IMR-90 (cell line): ENCODE data around the gene IQUB. TPM values are rescaled to one million over a fixed set of nuclear protein-coding genes. Genes with fewer than 3 reads are reported as not detected.

Experiments
- ATAC-seq: fragments of 200-7000 bp; cut with Tn5 transposase; 2 replicates; pipeline ENCODE4 v1.9.1; 2020; ENCODE audit warnings: low read depth, mild to moderate bottlenecking, moderate library complexity
- BruUV-seq: library from RNA; stranded (reverse); fragments of 400-500 nt; replicated peaks from 2 replicates; lab custom pipeline; 2021; lab: Mats Ljungman, UMichigan
- CTCF ChIA-PET: fragments of 300-600 bp; formaldehyde crosslinking; extraction: SDS; loops from one replicate; lab custom pipeline; 2021; ENCODE audit warnings: antibody characterized with exemption; lab: Yijun Ruan, JAX
- POLR2A ChIA-PET: fragments of 300-600 bp; sonication (Branson Sonifier 250); formaldehyde crosslinking; loops from one replicate; lab custom pipeline; 2022; ENCODE audit warnings: antibody characterized with exemption; ENCODE audit not compliant: unreplicated experiment; lab: Charles Lee
- DNase-seq: peaks from one replicate; pipeline ENCODE4 v3.0.0; 2013
- H2AFZ ChIP-seq: replicated peaks from 2 replicates; pipeline ENCODE3; 2013; ENCODE audit warnings: low read length, mild to moderate bottlenecking; ENCODE audit not compliant: poor library complexity
- H2AK5ac ChIP-seq: 2 replicates; pipeline ENCODE4 v1.6.1; 2013; ENCODE audit warnings: low read depth, low read length, inconsistent platforms
- H2AK9ac ChIP-seq: replicated peaks from 2 replicates; pipeline ENCODE3; 2013; ENCODE audit warnings: mild to moderate bottlenecking, low read depth, low read length, moderate library complexity; ENCODE audit not compliant: poor library complexity
- H2BK120ac ChIP-seq: 2 replicates; pipeline ENCODE4 v1.6.1; 2013; ENCODE audit warnings: low read depth, low read length, inconsistent platforms
- H2BK15ac ChIP-seq: 3 replicates; pipeline ENCODE4 v1.6.1; 2013; ENCODE audit warnings: low read depth, low read length, inconsistent platforms
- H2BK20ac ChIP-seq: 2 replicates; pipeline ENCODE4 v1.6.1; 2013; ENCODE audit warnings: low read depth, mild to moderate bottlenecking, inconsistent platforms, low read length, moderate library complexity
- H2BK5ac ChIP-seq: 2 replicates; pipeline ENCODE4 v1.6.1; 2013; ENCODE audit warnings: mild to moderate bottlenecking, low read depth, low read length, inconsistent platforms; ENCODE audit not compliant: poor library complexity, severe bottlenecking
- H3K14ac ChIP-seq: replicated peaks from 2 replicates; pipeline ENCODE4 v1.6.1; 2013; ENCODE audit warnings: low read depth, low read length, inconsistent platforms
- H3K18ac ChIP-seq: 2 replicates; pipeline ENCODE4 v1.6.1; 2013; ENCODE audit warnings: low read depth, low read length, control low read depth
- H3K23ac ChIP-seq: 2 replicates; pipeline ENCODE4 v1.6.1; 2013; ENCODE audit warnings: low read depth, low read length, inconsistent platforms
- H3K27ac ChIP-seq: 2 replicates; pipeline ENCODE4 v1.5.1; 2013; ENCODE audit warnings: mild to moderate bottlenecking, control low read depth, low read length; ENCODE audit not compliant: insufficient read depth
- H3K27me3 ChIP-seq: 2 replicates; pipeline ENCODE4 v1.6.1; 2013; ENCODE audit warnings: low read length; ENCODE audit not compliant: control insufficient read depth, insufficient read depth
- H3K36me3 ChIP-seq: 2 replicates; pipeline ENCODE4 v1.6.1; 2013; ENCODE audit warnings: low read length, mixed read lengths; ENCODE audit not compliant: control insufficient read depth, insufficient read depth
- H3K4ac ChIP-seq: 2 replicates; pipeline ENCODE4 v1.6.1; 2013; ENCODE audit warnings: low read depth, low read length, inconsistent platforms
- H3K4me1 ChIP-seq: 2 replicates; pipeline ENCODE4 v1.6.1; 2013; ENCODE audit warnings: low read length, mixed read lengths; ENCODE audit not compliant: control insufficient read depth, insufficient read depth
- H3K4me2 ChIP-seq: 2 replicates; pipeline ENCODE4 v1.6.1; 2013; ENCODE audit warnings: low read depth, mild to moderate bottlenecking, control low read depth, low read length, moderate library complexity
- H3K4me3 ChIP-seq: 2 replicates; pipeline ENCODE4 v1.5.1; 2013; ENCODE audit warnings: low read depth, mild to moderate bottlenecking, control low read depth, low read length, moderate library complexity; ENCODE audit not compliant: insufficient read depth
- H3K56ac ChIP-seq: 2 replicates; pipeline ENCODE4 v1.6.1; 2013; ENCODE audit warnings: low read length, inconsistent platforms; ENCODE audit not compliant: insufficient read depth; ENCODE audit errors: extremely low read depth
- H3K79me1 ChIP-seq, 2 experiments: 2 replicates each; pipeline ENCODE4 v1.6.1; 2013; ENCODE audit warnings: low read length in 2 of 2, inconsistent platforms in 1 of 2, low read depth in 1 of 2
- H3K9ac ChIP-seq: 2 replicates; pipeline ENCODE4 v1.6.1; 2013; ENCODE audit warnings: low read depth, low read length, control low read depth
- H3K9me1 ChIP-seq: 2 replicates; pipeline ENCODE4 v1.6.1; 2013; ENCODE audit warnings: low read length, inconsistent platforms; ENCODE audit not compliant: insufficient read depth
- H3K9me3 ChIP-seq: 2 replicates; pipeline ENCODE4 v1.6.1; 2013; ENCODE audit warnings: low read length; ENCODE audit not compliant: control insufficient read depth, insufficient read depth
- H4K20me1 ChIP-seq: 2 replicates; pipeline ENCODE4 v1.6.1; 2013; ENCODE audit warnings: low read length, inconsistent platforms; ENCODE audit not compliant: insufficient read depth
- H4K5ac ChIP-seq: 2 replicates; pipeline ENCODE4 v1.6.1; 2013; ENCODE audit warnings: mild to moderate bottlenecking, low read depth, low read length, control low read depth
- H4K8ac ChIP-seq, 2 experiments: 2 replicates each; pipeline ENCODE4 v1.6.1; 2013; ENCODE audit warnings: low read depth in 2 of 2, low read length in 2 of 2, control low read depth in 1 of 2, inconsistent platforms in 1 of 2
- H4K91ac ChIP-seq: 2 replicates; pipeline ENCODE4 v1.6.1; 2013; ENCODE audit warnings: low read depth, low read length, inconsistent platforms; ENCODE audit not compliant: insufficient read depth
- CHD1 ChIP-seq: IDR thresholded peaks from 2 replicates; pipeline ENCODE4 v1.6.1; 2012; ENCODE audit warnings: low read depth, low read length, improper control_type of control experiment
- RAD21 ChIP-seq: IDR thresholded peaks from 2 replicates; pipeline ENCODE4 v1.6.1; 2012; ENCODE audit warnings: low read length, improper control_type of control experiment
- WGBS, 2 experiments: methylation state at CpG; one replicate each; pipeline versions ENCODE4 v1.1.5 to v1.1.7; 2013; ENCODE audit warnings: missing lambda C conversion rate in 2 of 2; ENCODE audit not compliant: insufficient read length in 1 of 2; ENCODE audit errors: extremely low coverage in 2 of 2; 5-methylcytosine and 5-hydroxymethylcytosine counted together
- dilution Hi-C: fragments of 300-500 bp; cut with HindIII; formaldehyde crosslinking; loops from one replicate; pipeline ENCODE4 v1.14.3; 2018; ENCODE audit warnings: low sequenced_read_pairs; ENCODE audit not compliant: unreplicated experiment
- in situ Hi-C: fragments of 300-500 bp; cut with MboI; formaldehyde crosslinking; loops from 3 replicates; pipeline ENCODE4 v1.14.3; 2019; ENCODE audit warnings: low sequenced_read_pairs, inconsistent platforms, mixed read lengths
- intact Hi-C: fragments of 100-400 bp; cut with micrococcal nuclease; formaldehyde crosslinking; loops from 2 replicates; pipeline ENCODE4 v1.10.0; 2022
- polyA plus RNA-seq, 3 experiments: library from polyadenylated mRNA; depleted of rRNA; stranded (reverse); fragments of >200 nt; gene quantifications; 2 replicates each; pipeline ENCODE4 v1.2.3, GENCODE V29; 2012; ENCODE audit warnings: low replicate concordance in 1 of 3
- total RNA-seq: library from RNA; depleted of rRNA; stranded (reverse); fragments of >200 nt; gene quantifications from 2 replicates; pipeline ENCODE4 v1.2.3, GENCODE V29; 2012

The IQUB gene
- total and polyA plus RNA-seq, 2 of the 4 experiments (the other 2 are of a cell fraction): 0.05 to 0.18 TPM

- H3K23ac ChIP-seq: no peak overlapping the region
- intact Hi-C loops (no loop called here), in situ Hi-C loops (no loop called here), dilution Hi-C loops (no loop called here)
- H3K14ac ChIP-seq: no peak overlapping the region
- no peak overlapping the region for H2BK20ac ChIP-seq
- ChIA-PET CTCF (no interaction called here), POLR2A (no interaction called here)
- H3K27ac ChIP-seq: no peak overlapping the region
- H3K4me2 ChIP-seq: no peak overlapping the region
- no peaks in the 10 kb centered on the region for H4K20me1 ChIP-seq
- no peak overlapping the region for H3K18ac ChIP-seq
- H3K4me1 ChIP-seq: no peaks in the 10 kb centered on the region
- H4K8ac ChIP-seq: no peak overlapping the region
- H3K79me1 ChIP-seq: no peaks in the 10 kb centered on the region
- no peak overlapping the region for H2AK9ac ChIP-seq
- no peak overlapping the region for H4K5ac ChIP-seq
- H2BK120ac ChIP-seq: no peak overlapping the region
- no CpG with 5 or more reads among the region's 2 CpGs for WGBS, 2 experiments
- H2AK5ac ChIP-seq: no peak overlapping the region
- no peak overlapping the region for H2BK5ac ChIP-seq
- no peak overlapping the region for H3K4me3 ChIP-seq
- no peaks in the 10 kb centered on the region for H3K9me3 ChIP-seq
- H3K9me1 ChIP-seq: no peaks in the 10 kb centered on the region
- H3K9ac ChIP-seq: no peak overlapping the region
- H2BK15ac ChIP-seq: no peak overlapping the region
- ATAC-seq (no peak), DNase-seq (no peak)
- no peak overlapping the region for H4K91ac ChIP-seq
- no peaks in the 10 kb centered on the region for H3K36me3 ChIP-seq
- H3K4ac ChIP-seq: no peak overlapping the region
- BruUV-seq: no TSS peak
- H2AFZ ChIP-seq: no peak overlapping the region
- no peak overlapping the region for H3K56ac ChIP-seq
- TF ChIP-seq RAD21 (no peak), CHD1 (no peak)
- no peaks in the 10 kb centered on the region for H3K27me3 ChIP-seq
Measured at GRCh38 chr7:123484199-123484598, 50.2 kb downstream of the IQUB start.
